ENCODE data around the gene RNF44.
"Not testable (repeated sequence)": the region's sequence is repeated elsewhere in the genome, so short reads cannot be mapped to it uniquely, and the experiment has no call there.

RNF44 gene

GRCh38 chr5:176550937-176551336 is 13.7 kb upstream of the RNF44 start:
- not testable (repeated sequence) for DNase-seq

GRCh38 chr5:176550275-176550831 is 13.2 kb upstream of the RNF44 start:
- DNase-seq, result no peak

GRCh38 chr5:176549871-176550270 is 12.7 kb upstream of the RNF44 start:
- no peak for DNase-seq

- no peak for DNase-seq
Observed at GRCh38 chr5:176548967-176549444, 11.8 kb upstream of the RNF44 start, which contains the start of gene CDHR2. Gene CDHR2, plus strand, starts transcription at chr5:176549342. Its CDS starts 16,011 bp downstream, at chr5:176565353.

- no peak for DNase-seq
Observed at GRCh38 chr5:176547802-176548201, 10.6 kb upstream of the RNF44 start.

GRCh38 chr5:176545737-176546509 is 8.7 kb upstream of the RNF44 start:
- no peak for DNase-seq

- DNase-seq, result no peak
Observed at GRCh38 chr5:176545388-176545736, 8.2 kb upstream of the RNF44 start.

- DNase-seq, result peak; percentile 62 to 77
Observed at GRCh38 chr5:176543428-176544182, 6.4 kb upstream of the RNF44 start.

- peak in 1 of 2 experiments; percentile 36 for DNase-seq
Observed at GRCh38 chr5:176542596-176543427, 5.6 kb upstream of the RNF44 start.

- DNase-seq, result peak; percentile 61 to 65
Observed at GRCh38 chr5:176542135-176542595, 5.0 kb upstream of the RNF44 start.

- peak; percentile 60 to 69 for DNase-seq
Observed at GRCh38 chr5:176541338-176542134, 4.3 kb upstream of the RNF44 start.

GRCh38 chr5:176540956-176541337 is 3.7 kb upstream of the RNF44 start:
- DNase-seq, result no peak

GRCh38 chr5:176540476-176540899 is 3.3 kb upstream of the RNF44 start:
- no peak for DNase-seq

- no peak for DNase-seq
Observed at GRCh38 chr5:176538989-176539384, 1.8 kb upstream of the RNF44 start.

- DNase-seq, result no peak
Observed at GRCh38 chr5:176538230-176538988, 1.2 kb upstream of the RNF44 start.

GRCh38 chr5:176537554-176538229 is 490 bp upstream of the RNF44 start:
- peak; percentile 89 to 98 for DNase-seq

GRCh38 chr5:176536132-176536901 is 885 bp downstream of the RNF44 start:
- DNase-seq, result peak; percentile 72 to 73

- DNase-seq, result no peak
Observed at GRCh38 chr5:176535664-176536131, 1.5 kb downstream of the RNF44 start.

GRCh38 chr5:176535101-176535663 is 2.0 kb downstream of the RNF44 start:
- DNase-seq, result peak in 1 of 2 experiments; percentile 28
